IPS-18c (cell line): Measurements from ENCODE around the gene RAPGEF4.

Experiments
- H3K4me3 ChIP-seq: 2 replicates; pipeline ENCODE4 v1.7.0; 2013; ENCODE audit warnings: low read depth, mild to moderate bottlenecking, low read length, moderate library complexity; ENCODE audit not compliant: insufficient read depth
- H3K9me3 ChIP-seq: one replicate; pipeline ENCODE4 v1.6.1; 2013; ENCODE audit warnings: mild to moderate bottlenecking, low read length, moderate library complexity; ENCODE audit not compliant: control insufficient read depth, insufficient read depth

Gene RAPGEF4

GRCh38 chr2:172735582-172736423 lies at the start of gene RAPGEF4:
Gene RAPGEF4 (plus strand): TSS chr2:172735845. CDS start chr2:172735984, 139 bp downstream.
- H3K9me3 ChIP-seq = no peaks in the 10 kb centered on the region
- peak within 1 kb of the TSS; percentile 64 for H3K4me3 ChIP-seq

- Histone ChIP-seq H3K9me3 (peaks cover 2% of the 10 kb centered on the region), H3K4me3 (no peak overlapping the region)
Measured at GRCh38 chr2:172693037-172693436, 42.6 kb upstream of the RAPGEF4 start.

- Histone ChIP-seq H3K9me3 (no peaks in the 10 kb centered on the region), H3K4me3 (no peak overlapping the region)
Measured at GRCh38 chr2:172693529-172694455, 41.9 kb upstream of the RAPGEF4 start.

DNA sequence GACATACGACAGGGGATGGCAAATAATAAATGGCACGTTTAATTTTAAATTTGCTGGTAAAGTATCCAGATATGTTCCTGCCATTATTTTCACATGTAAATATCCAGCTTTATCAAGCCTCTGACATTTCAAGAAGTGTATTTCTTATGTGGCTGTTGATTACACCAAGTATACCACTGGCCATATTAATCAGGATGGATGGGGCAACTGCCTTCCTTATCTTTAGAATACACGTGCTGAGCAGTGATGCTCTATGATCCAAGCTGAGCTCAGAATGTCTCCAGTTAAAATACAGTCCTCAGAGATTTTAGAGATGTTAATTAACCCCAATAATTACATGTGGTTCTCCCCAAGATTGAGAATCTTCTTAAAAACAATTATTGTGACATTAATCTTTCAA lies 38.3 kb upstream of the RAPGEF4 start:
- H3K9me3 ChIP-seq = peaks cover 4% of the 10 kb centered on the region
- no peak overlapping the region for H3K4me3 ChIP-seq

- peaks cover 4% of the 10 kb centered on the region for H3K9me3 ChIP-seq
Measured at GRCh38 chr2:172698041-172698863, 37.4 kb upstream of the RAPGEF4 start.

DNA sequence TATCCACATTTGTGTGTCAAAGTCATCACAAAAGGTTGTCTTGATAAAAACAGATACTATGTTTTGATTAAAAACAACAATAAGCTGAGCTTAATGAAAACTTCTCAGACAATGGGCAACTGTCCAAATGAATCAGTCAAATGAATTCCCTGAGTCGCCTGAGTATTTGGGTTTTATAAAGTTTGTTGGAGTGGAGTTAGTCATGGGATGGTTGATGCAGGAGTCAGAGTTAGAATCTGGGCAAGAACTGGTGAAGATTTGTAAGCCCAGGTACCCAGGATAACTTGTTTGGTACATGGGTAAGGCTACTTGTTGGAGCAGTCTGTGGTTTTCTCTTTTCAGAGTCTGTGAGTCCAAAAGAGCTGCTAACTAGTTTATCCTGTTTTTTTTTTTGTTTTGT lies 34.4 kb upstream of the RAPGEF4 start:
- peaks cover 4% of the 10 kb centered on the region for H3K9me3 ChIP-seq
- no peak overlapping the region for H3K4me3 ChIP-seq

More at GRCh38 chr2:172698041-172698863, 37.4 kb upstream of the RAPGEF4 start:
- H3K4me3 ChIP-seq = no peak overlapping the region

- no peak overlapping the region for H3K4me3 ChIP-seq
- H3K9me3 ChIP-seq = peaks cover 4% of the 10 kb centered on the region
Measured at GRCh38 chr2:172702451-172702850, 33.2 kb upstream of the RAPGEF4 start.

DNA sequence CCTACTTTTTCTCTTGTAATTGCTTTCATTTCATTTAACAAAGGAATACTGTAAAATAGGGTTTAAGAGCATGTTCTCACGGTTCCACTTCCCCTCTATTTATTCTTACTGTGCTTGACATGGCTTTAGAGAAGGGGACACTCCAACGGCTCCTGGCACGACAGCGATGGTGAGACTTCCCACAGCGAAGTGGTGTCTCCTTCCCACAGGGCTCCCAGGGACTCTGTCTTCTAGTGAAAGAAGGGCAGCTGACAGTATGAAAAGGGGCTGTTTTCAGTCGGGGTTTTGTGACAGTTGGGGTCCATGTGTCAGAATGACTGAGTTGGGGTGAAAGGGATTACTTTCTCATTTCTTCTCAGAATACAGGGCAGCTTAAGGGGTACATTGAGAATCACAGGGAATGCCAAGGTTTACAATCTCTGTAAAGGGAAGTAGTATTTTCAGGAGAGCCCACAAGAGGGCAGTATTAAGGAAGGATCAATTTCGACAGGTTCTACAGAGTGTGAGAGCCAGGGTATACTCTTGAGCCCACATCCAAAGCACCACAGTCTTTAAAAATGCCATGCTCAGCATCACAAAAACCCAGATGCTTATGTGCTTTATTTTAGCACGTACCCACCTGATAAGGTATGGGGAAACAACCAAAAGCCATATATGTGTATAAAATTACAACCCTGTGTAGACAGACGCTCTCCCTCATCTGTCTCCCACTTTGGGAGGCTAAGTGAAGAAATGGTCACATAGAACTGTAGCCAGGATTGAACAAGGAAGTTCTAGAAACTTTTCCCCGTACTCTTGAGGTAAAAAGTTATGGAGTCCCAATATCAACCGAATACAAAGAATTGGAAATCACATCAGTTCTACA lies 31.3 kb upstream of the RAPGEF4 start:
- Histone ChIP-seq H3K4me3 (no peak overlapping the region), H3K9me3 (peaks cover 4% of the 10 kb centered on the region)

DNA sequence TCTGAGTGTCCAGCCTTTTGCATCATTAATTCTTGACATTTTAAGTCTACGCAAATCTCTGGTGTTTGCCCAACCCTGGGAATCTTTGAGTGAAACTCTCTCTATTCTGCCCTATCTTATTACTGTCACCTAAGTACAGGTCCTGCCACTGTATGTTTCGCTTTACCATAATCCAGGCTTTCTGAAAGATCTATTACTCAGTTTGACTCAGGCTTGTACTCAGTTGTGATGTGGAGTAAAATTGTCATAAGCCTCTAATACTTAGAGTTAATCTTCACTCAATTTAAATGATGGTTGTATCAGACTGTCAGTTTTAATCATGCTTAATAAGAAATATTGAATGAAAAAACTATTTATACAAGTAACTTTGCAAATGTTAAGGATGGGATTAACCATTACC lies 30.3 kb upstream of the RAPGEF4 start:
- Histone ChIP-seq H3K9me3 (peaks cover 4% of the 10 kb centered on the region), H3K4me3 (no peak overlapping the region)

- Histone ChIP-seq H3K9me3 (no peaks in the 10 kb centered on the region), H3K4me3 (no peak overlapping the region)
Measured at GRCh38 chr2:172708247-172708646, 27.4 kb upstream of the RAPGEF4 start.

- no peaks in the 10 kb centered on the region for H3K9me3 ChIP-seq
- no peak overlapping the region for H3K4me3 ChIP-seq
Measured at GRCh38 chr2:172709566-172710291, 25.9 kb upstream of the RAPGEF4 start.

DNA sequence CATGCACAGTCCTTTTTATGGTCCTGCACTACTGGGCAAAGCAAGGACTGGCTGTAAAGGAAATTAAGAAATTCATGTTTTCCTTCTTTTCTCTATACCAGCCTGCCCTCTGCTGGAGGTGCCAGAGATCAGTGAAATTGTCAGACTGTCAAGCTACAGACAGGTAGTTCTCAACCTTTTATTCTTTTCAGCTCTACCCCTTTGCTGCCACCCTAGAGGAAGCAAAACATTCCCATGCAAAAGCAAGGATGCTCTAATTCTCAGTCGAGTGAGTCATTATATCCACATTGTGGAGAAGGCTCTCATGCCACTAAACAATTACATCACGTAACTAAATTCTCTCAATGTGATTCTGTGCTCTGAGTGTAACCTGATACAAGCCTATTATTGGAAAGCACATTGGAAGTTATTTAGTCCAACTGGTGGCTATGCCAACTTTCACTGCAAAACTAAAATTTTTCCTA lies 25.0 kb upstream of the RAPGEF4 start:
- Histone ChIP-seq H3K9me3 (no peaks in the 10 kb centered on the region), H3K4me3 (no peak overlapping the region)

DNA sequence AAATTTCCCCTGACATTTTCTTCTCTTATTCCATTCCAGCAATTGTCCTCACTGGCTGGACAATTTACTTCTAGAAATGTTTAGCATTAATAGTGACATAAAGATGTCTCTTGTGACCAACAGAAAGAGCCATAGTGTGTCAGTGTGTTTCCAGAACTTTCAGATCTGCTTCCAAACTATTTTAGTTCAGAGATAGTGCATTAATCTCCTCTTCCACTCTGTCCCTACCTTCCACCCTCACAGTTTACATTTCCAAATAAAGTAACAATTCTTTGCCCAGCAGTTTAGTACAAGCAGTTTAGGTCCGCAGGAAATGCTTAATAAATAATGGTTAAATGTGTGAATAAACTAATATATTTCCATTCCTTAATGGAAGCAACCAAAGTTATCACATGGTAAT lies 24.5 kb upstream of the RAPGEF4 start:
- Histone ChIP-seq H3K9me3 (no peaks in the 10 kb centered on the region), H3K4me3 (no peak overlapping the region)

DNA sequence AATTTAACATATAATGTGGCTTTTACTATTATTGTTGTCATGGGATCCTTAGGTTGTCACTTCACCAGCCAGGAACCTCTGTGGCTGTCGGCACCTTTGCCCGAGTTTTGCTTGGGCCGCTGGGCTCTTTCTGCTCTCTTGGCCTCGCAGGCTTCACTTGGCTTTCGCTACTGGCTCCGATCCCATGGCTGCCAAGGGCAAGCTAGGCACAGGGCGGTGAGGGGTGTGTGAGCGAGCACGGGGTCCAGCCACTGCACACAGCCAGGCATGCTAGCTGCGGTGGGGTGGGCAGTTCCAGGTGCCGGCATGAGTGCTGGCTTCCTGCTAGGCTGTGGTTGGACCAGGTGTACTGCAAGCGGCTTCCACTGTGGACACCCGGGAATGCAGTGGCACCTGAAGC lies 23.4 kb upstream of the RAPGEF4 start:
- Histone ChIP-seq H3K9me3 (no peaks in the 10 kb centered on the region), H3K4me3 (no peak overlapping the region)

GRCh38 chr2:172713365-172713875 lies 22.2 kb upstream of the RAPGEF4 start:
- H3K9me3 ChIP-seq = no peaks in the 10 kb centered on the region
- no peak overlapping the region for H3K4me3 ChIP-seq
